Chondrocyte (in vitro differentiated cells): ENCODE measurements around the gene PDE4D. TPM values are rescaled to one million over a fixed set of nuclear protein-coding genes. Genes with fewer than 3 reads are reported as not detected.

Experiments used
- DNase-seq: peaks from one replicate; pipeline ENCODE4 v3.0.0; 2021; ENCODE audit warnings: mixed read lengths, low spot score
- H3K27ac Mint-ChIP-seq: one replicate; pipeline ENCODE4 v1.8.0; 2021; ENCODE audit warnings: mild to moderate bottlenecking, moderate library complexity, mixed read lengths; ENCODE audit not compliant: unreplicated experiment
- H3K27me3 Mint-ChIP-seq: 2 replicates; pipeline ENCODE4 v1.8.0; 2021; ENCODE audit warnings: low read depth, mixed read lengths
- H3K36me3 Mint-ChIP-seq: 2 replicates; pipeline ENCODE4 v1.8.0; 2021; ENCODE audit warnings: low read depth, mixed read lengths
- H3K4me1 Mint-ChIP-seq: 2 replicates; pipeline ENCODE4 v1.8.0; 2021; ENCODE audit warnings: low read depth, mild to moderate bottlenecking, mixed read lengths
- H3K4me3 Mint-ChIP-seq: one replicate; pipeline ENCODE4 v1.8.0; 2021; ENCODE audit warnings: mild to moderate bottlenecking, moderate library complexity, mixed read lengths; ENCODE audit not compliant: unreplicated experiment
- H3K9me3 Mint-ChIP-seq: 2 replicates; pipeline ENCODE4 v1.8.0; 2021; ENCODE audit warnings: low read depth, mixed read lengths
- CTCF ChIP-seq: fragments of 200-600 bp; sonication (generic); IDR thresholded peaks from 2 replicates; pipeline ENCODE4 v1.5.0; 2021; ENCODE audit warnings: antibody characterized with exemption, mild to moderate bottlenecking, moderate library complexity
- total RNA-seq: library from RNA; stranded (reverse); gene quantifications from 3 replicates; pipeline ENCODE4 v1.2.1, GENCODE V29; 2021

Gene PDE4D
- total RNA-seq, 1 donor from 2014 or later = 21.1 TPM

DNA sequence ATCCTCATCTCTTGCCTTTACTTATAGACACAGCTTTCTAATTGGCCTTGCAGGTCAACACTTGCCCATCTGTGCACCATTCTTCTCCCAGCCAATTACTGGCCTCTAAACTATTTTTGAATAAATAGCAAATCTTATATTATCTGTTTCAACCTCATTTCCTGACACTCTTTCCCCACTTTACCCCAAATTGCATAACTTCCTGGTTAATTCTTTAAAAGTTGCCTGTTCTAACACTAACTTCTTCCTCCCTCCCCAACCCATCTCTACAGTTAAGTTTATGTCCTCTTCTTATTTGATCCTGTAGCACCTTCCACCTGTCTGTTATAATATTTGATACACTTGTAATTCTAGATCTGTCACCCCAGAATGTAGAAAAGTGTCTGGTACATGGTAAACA, 372.1 kb downstream of the PDE4D start:
- peaks cover 22% of the 10 kb centered on the region for H3K4me1 Mint-ChIP-seq
- no peak for TF ChIP-seq CTCF
- peaks cover 5% of the 10 kb centered on the region for H3K9me3 Mint-ChIP-seq
- H3K4me3 Mint-ChIP-seq = no peak overlapping the region
- no peak overlapping the region for H3K27ac Mint-ChIP-seq
- no peaks in the 10 kb centered on the region for H3K27me3 Mint-ChIP-seq
- no peaks in the 10 kb centered on the region for H3K36me3 Mint-ChIP-seq
- no peak for DNase-seq

DNA sequence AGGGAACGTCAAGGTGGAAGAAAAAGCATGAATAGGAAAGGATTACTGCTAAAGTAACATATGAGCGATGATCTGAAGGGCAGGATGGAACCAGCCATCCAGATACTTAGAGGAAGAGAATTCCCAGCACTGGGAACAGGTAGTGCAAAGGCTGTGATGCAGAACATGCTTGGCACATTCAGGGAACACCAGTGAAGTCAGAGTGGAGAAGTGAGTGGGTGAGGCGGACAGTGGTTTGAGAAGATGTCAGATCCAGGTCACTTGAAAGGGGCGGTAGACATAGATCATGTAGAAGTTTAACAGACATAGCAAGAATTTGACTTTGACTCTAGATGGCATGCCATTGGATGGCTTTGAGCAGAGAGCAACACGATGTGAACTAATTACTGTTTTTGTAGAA, 374.2 kb downstream of the PDE4D start:
- peaks cover 12% of the 10 kb centered on the region for H3K4me1 Mint-ChIP-seq
- H3K36me3 Mint-ChIP-seq = no peaks in the 10 kb centered on the region
- DNase-seq = no peak

GRCh38 chr5:59517926-59518585, 375.5 kb downstream of the PDE4D start:
- Mint-ChIP-seq H3K36me3 (no peaks in the 10 kb centered on the region), H3K27ac (peak overlapping the region; percentile 81), H3K4me3 (no peak overlapping the region), H3K9me3 (no peaks in the 10 kb centered on the region), H3K4me1 (peaks cover 12% of the 10 kb centered on the region), H3K27me3 (no peaks in the 10 kb centered on the region)
- no peak for TF ChIP-seq CTCF
- no peak for DNase-seq

More for the DNA sequence above, 374.2 kb downstream of the PDE4D start:
- TF ChIP-seq CTCF = no peak
- H3K4me3 Mint-ChIP-seq = no peak overlapping the region
- H3K9me3 Mint-ChIP-seq = peaks cover 5% of the 10 kb centered on the region
- no peak overlapping the region for H3K27ac Mint-ChIP-seq
- H3K27me3 Mint-ChIP-seq = no peaks in the 10 kb centered on the region

- no peak overlapping the region for H3K4me3 Mint-ChIP-seq
- H3K4me1 Mint-ChIP-seq = peaks cover 12% of the 10 kb centered on the region
- no peaks in the 10 kb centered on the region for H3K9me3 Mint-ChIP-seq
- no peak for DNase-seq
- no peaks in the 10 kb centered on the region for H3K27me3 Mint-ChIP-seq
- H3K27ac Mint-ChIP-seq = peak overlapping the region; percentile 55
- no peak for TF ChIP-seq CTCF
- no peaks in the 10 kb centered on the region for H3K36me3 Mint-ChIP-seq
These were observed 377.4 kb downstream of the PDE4D start for GRCh38 chr5:59516161-59516560.

DNA sequence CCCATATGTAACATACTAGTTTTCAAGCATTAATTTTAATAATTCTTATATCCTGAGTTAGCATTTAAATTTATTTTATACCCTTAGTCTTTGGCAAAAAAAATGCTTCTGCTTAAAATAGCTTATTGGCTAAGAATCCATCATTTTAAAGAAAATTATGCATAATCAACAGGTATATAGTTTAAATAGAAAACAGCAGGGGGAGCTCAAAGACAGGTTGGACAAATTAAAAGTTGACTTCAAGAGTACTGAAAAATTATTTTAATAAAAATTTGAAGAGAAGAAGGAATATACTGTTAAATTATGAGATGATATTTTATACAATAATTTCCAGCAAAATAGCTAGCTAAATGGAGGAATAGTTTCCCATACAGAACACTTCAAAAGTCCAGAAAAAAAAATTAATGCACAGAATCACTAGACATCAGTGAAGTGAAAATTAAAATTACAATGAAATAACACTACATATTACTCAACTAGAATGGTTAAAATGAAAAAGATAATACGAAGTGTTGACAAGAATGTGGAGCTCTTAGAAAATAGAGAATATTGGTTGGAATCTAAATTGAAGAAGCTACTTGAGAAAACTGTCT, 387.1 kb downstream of the PDE4D start:
- TF ChIP-seq CTCF = peak; percentile 92
- DNase-seq = no peak

More for the DNA sequence above, 387.1 kb downstream of the PDE4D start:
- H3K36me3 Mint-ChIP-seq = no peaks in the 10 kb centered on the region
- H3K4me3 Mint-ChIP-seq = no peak overlapping the region
- peaks cover 5% of the 10 kb centered on the region for H3K4me1 Mint-ChIP-seq
- H3K27ac Mint-ChIP-seq = no peak overlapping the region
- H3K27me3 Mint-ChIP-seq = no peaks in the 10 kb centered on the region
- H3K9me3 Mint-ChIP-seq = no peaks in the 10 kb centered on the region
